DOHH2 (cell line): Measurements from ENCODE around the gene ATAT1.

ENCODE experiments used
- EZH2phosphoT487 ChIP-seq: fragments of 200-600 bp; sonication (generic); IDR thresholded peaks from 2 replicates; pipeline ENCODE4 v1.6.1; 2017; ENCODE audit warnings: borderline replicate concordance, mild to moderate bottlenecking, antibody characterized with exemption, low read length, moderate library complexity, mixed read lengths
- TF ChIP-seq, protein P1 (sequence below): fragments of 200-600 bp; sonication (generic); IDR thresholded peaks from one replicate; pipeline ENCODE4 v1.5.1; 2014; ENCODE audit warnings: antibody characterized with exemption, mild to moderate bottlenecking, low read depth, low read length; ENCODE audit not compliant: poor library complexity, severe bottlenecking

- TF ChIP-seq, protein P1, sequence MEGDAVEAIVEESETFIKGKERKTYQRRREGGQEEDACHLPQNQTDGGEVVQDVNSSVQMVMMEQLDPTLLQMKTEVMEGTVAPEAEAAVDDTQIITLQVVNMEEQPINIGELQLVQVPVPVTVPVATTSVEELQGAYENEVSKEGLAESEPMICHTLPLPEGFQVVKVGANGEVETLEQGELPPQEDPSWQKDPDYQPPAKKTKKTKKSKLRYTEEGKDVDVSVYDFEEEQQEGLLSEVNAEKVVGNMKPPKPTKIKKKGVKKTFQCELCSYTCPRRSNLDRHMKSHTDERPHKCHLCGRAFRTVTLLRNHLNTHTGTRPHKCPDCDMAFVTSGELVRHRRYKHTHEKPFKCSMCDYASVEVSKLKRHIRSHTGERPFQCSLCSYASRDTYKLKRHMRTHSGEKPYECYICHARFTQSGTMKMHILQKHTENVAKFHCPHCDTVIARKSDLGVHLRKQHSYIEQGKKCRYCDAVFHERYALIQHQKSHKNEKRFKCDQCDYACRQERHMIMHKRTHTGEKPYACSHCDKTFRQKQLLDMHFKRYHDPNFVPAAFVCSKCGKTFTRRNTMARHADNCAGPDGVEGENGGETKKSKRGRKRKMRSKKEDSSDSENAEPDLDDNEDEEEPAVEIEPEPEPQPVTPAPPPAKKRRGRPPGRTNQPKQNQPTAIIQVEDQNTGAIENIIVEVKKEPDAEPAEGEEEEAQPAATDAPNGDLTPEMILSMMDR: no peak
- TF ChIP-seq EZH2phosphoT487: no peak
These were observed 11.3 kb upstream of the ATAT1 start for GRCh38 chr6:30615219-30615957.
